ENCODE measurements around the gene ASAP3.
"Not testable (repeated sequence)": the region's sequence is repeated elsewhere in the genome, so short reads cannot be mapped to it uniquely, and the experiment has no call there.

The ASAP3 gene

GRCh38 chr1:23514111-23514679, 30.2 kb upstream of the ASAP3 start:
- DNase-seq = no peak

- no peak for DNase-seq
These were observed 25.9 kb upstream of the ASAP3 start for GRCh38 chr1:23509896-23510295.

DNA sequence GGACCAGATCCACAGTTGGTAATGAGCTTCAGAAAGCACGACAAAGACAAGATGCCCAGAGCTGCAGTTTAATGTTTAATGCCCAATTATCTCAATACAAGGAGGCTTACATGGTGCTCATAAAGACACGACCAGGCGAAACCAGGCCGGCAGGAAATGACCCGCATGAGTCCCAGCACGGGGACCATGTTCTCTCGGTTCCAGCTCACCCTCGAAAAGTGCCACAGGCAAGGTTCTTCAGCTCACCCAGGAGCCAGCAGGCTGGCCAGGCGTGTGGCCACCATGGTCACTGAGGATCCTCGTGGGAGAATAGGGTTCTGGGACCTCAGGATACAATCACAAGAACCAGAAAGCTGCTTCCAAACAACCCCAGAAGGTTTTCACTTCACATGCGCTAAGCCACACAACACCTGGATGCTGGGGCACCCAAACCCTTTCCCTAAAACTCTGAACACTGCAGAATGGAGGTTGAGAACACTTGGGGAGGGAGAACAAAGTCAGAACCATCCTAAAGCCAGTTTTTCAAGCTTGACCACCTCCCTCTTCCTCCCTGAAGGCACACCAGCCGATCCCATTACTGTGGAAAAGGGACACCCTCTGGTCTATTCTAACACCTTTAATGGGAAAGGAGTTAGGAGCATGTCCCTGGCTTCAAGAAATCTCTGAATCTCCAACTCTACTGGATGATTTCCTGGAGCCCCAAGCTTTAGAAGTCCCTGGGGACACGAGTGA, 22.6 kb upstream of the ASAP3 start:
- DNase-seq = no peak

DNA sequence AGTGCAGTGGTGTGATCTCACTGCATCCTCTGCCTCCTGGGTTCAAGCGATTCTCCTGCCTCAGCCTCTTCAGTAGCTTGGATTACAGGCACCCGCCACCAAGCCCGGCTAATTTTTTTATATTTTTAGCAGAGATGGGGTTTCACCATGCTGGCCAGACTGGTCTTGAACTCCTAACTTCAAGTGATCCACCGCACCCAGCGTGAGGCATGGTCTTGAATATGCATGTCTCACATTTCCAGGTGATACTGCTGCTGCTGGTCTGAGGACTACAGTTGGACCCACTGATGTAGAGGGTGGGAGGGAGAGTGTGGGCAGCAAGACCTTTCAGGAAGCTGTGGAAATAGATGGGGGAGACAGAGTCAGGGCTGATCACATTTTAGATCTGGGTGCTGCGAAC, 21.9 kb upstream of the ASAP3 start:
- DNase-seq = no peak

- DNase-seq = not testable (repeated sequence)
These were observed 20.2 kb upstream of the ASAP3 start for GRCh38 chr1:23504156-23504555.

GRCh38 chr1:23502951-23503350, 19.0 kb upstream of the ASAP3 start:
- DNase-seq = no peak

DNA sequence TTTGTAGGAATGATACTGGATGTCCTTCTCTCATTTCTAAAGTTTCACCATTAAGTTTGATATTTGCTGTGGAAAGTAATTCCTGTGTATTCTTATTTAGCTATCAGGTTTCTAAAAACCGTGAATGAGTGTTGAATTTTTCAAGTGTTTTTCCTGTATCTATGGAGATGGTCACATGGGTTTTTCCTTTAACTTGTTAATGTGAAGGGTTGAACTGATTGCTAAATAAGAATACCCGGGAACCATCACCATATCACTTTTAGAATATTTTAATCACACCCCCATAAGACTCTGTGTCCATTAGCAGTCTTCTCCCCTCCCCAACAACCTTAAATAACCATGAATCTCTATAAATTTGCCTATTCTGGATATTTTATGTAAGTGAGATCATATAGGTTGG, 16.5 kb upstream of the ASAP3 start:
- no peak for DNase-seq

GRCh38 chr1:23497777-23498439, 13.9 kb upstream of the ASAP3 start:
- no peak for DNase-seq

DNA sequence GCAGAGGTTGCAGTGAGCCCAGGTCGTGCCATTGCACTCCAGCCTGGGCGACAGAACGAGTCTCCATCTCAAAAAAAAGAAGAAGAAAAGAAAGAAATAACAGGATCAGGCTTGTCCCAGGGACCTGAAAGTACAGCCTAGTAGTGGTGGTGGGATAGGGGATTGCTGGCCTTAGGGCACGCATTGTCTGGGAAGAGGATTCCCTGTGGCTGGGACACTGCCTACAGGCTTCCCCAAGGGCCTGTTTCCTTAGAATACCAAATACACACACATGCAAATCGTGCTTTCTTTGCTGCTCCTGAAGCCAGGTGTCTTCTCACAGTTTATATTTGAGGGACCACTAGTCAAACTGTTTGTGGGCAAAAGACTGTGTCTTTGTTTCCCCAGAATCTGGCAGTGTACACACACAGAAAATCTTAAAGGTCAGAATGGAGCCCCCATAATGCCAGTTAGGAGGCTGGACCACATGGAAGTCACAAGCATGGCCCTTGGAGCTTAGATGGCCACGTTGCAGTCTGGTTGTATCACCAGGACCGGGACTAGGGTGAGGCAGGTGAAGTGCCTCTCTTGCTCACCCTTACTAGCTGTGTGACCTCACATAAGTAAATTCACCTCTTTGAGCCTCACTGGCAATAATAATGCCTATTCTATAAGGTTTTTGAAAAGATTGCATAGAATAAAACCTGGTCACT, 12.7 kb upstream of the ASAP3 start:
- DNase-seq = no peak

DNA sequence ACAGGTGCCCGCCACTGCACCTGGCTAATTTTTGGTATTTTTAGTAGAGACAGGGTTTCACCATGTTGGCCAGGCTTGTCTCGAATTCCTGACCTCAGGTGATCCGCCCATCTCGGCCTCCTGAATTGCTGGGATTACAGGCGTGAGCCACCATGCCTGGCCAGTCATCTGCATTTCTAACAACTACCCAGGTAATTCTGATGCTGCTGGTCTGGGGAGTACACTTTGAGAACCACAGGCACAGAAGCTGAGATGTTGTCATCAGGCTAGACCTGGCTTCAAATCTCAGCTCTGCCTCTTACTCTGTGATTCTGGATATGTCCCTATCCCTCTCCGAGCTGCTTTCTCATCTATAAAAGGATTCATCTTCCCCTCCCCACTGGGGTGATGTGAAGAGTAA, 10.9 kb upstream of the ASAP3 start:
- DNase-seq = not testable (repeated sequence)

DNA sequence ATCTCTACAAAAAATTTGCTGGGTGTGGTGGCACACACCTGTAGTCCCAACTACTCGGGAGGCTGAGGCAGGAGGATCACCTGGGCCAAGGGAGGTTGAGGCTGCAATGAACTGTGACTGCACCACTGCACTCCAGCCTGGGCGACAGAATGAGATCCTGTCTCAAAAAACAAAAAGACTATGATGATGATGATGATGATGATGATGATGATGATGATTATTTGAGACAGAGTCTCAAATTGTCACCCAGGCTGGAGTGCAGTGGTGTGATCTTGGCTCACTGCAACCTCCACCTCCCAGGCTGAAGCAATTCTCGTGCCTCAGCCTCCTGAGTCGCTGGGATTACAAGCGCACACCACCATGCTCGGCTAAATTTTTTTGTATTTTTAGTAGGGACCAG, 8.8 kb upstream of the ASAP3 start:
- DNase-seq = not testable (repeated sequence)

- no peak for DNase-seq
These were observed 8.2 kb upstream of the ASAP3 start for GRCh38 chr1:23492132-23492720.

DNA sequence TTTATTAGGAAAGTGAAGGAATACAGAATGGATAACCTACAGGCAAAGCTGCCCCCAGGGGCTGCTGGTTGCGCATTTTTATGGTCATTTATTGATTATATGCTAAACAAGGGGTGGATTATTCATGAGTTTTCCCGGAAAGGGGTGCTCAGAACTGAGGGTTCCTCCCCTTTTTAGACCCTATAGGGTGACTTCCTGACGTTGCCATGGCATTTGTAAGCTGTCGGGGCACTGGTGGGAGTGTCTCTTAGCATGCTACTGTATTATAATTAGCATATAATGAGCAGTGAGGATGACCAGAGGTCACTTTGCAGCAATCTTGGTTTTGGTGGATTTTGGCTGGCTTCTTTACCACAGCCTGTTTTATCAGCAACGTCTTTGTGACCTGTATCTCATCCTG, 5.9 kb upstream of the ASAP3 start:
- DNase-seq = no peak

- no peak for DNase-seq
These were observed 988 bp upstream of the ASAP3 start for GRCh38 chr1:23485002-23485332.

- DNase-seq = peak; percentile 93
These were observed 448 bp upstream of the ASAP3 start for GRCh38 chr1:23484253-23485001.

GRCh38 chr1:23481904-23482303, 2.1 kb downstream of the ASAP3 start:
- DNase-seq = no peak

- DNase-seq = no peak
These were observed 2.9 kb downstream of the ASAP3 start for GRCh38 chr1:23481026-23481597.

- no peak for DNase-seq
These were observed 3.6 kb downstream of the ASAP3 start for GRCh38 chr1:23480187-23481025.

DNA sequence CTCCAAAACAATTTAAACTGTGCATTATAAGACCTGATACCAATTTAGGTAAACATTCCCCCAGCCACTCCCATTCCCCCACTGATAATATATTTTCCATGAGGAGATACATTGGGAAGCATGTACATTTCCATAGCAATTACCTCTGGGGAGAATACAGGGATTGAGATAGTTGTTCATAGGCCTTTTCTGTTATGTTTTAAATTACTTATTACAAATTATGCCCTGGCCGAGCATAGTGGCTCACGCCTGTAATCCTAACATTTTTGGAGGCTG, 4.4 kb downstream of the ASAP3 start:
- DNase-seq = no peak

- no peak for DNase-seq
These were observed 4.9 kb downstream of the ASAP3 start for GRCh38 chr1:23478896-23479665.
